ENCODE results near the gene SLC39A1. TPM values are rescaled to one million over a fixed set of nuclear protein-coding genes. Genes with fewer than 3 reads are reported as not detected.

Gene SLC39A1
- polyA plus RNA-seq, 1 donor from 2014 or later: 35.2 TPM

DNA sequence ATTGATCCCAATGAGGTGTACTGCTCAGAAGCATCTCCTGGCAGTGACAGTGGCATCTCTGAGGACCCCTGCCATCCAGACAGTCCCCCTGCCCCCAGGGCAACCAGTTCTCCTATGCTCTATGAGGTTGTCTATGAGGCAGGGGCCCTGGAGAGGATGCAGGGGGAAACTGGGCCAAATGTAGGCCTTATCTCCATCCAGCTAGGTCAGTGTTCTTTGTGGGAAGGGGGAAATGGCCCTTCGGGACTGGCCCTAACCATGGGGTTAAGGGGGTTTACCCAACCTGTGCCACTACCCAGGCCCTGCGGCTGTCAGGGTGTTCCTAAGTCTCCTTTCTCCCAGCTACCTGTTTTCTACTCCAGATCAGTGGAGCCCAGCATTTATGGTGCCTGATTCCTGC lies 5.6 kb upstream of the SLC39A1 start:
- Histone ChIP-seq H3K79me2 (replicated peaks; ENCODE audit: insufficient read depth, low read length) (peaks cover 8% of the 10 kb centered on the region), H3K9ac (ENCODE audit: low read length) (no peak overlapping the region), H3K27me3 (ENCODE audit: insufficient read depth, low read depth, low read length) (no peaks in the 10 kb centered on the region), H4K20me1 (ENCODE audit: insufficient read depth) (no peaks in the 10 kb centered on the region), H3K27ac (ENCODE audit: low read length) (no peak overlapping the region), H2AFZ (ENCODE audit: low read depth, low read length) (no peak overlapping the region), H3K9me3 (ENCODE audit: low read length) (no peaks in the 10 kb centered on the region), H3K36me3 (ENCODE audit: insufficient read depth, low read length) (no peaks in the 10 kb centered on the region), H3K9me2 (ENCODE audit: insufficient read depth, low read length) (no peaks in the 10 kb centered on the region), H3K4me3 (ENCODE audit: low read length) (peak overlapping the region; percentile 91), H3K4me2 (ENCODE audit: low read length) (no peak overlapping the region), H3F3A (ENCODE audit: insufficient read depth, low read length, poor library complexity, severe bottlenecking) (peaks cover 4% of the 10 kb centered on the region)
- TF ChIP-seq EZH2 (IDR thresholded peaks at IDR 0.05; ENCODE audit: borderline replicate concordance, insufficient read depth, low read length, poor library complexity, severe bottlenecking) (no peak), SMC3 (conservative IDR thresholded peaks at IDR 0.05; ENCODE audit: poor library complexity) (no peak), TAF1 (IDR thresholded peaks at IDR 0.05; ENCODE audit: low read depth) (no peak), POLR2AphosphoS5 (IDR thresholded peaks at IDR 0.05) (no peak), RAD21 (conservative IDR thresholded peaks at IDR 0.05) (no peak), EP300 (conservative IDR thresholded peaks at IDR 0.05; ENCODE audit: poor library complexity, severe bottlenecking) (no peak), MXI1 (conservative IDR thresholded peaks at IDR 0.05; ENCODE audit: poor library complexity, severe bottlenecking) (no peak)
- TF ChIP-seq, protein P1, sequence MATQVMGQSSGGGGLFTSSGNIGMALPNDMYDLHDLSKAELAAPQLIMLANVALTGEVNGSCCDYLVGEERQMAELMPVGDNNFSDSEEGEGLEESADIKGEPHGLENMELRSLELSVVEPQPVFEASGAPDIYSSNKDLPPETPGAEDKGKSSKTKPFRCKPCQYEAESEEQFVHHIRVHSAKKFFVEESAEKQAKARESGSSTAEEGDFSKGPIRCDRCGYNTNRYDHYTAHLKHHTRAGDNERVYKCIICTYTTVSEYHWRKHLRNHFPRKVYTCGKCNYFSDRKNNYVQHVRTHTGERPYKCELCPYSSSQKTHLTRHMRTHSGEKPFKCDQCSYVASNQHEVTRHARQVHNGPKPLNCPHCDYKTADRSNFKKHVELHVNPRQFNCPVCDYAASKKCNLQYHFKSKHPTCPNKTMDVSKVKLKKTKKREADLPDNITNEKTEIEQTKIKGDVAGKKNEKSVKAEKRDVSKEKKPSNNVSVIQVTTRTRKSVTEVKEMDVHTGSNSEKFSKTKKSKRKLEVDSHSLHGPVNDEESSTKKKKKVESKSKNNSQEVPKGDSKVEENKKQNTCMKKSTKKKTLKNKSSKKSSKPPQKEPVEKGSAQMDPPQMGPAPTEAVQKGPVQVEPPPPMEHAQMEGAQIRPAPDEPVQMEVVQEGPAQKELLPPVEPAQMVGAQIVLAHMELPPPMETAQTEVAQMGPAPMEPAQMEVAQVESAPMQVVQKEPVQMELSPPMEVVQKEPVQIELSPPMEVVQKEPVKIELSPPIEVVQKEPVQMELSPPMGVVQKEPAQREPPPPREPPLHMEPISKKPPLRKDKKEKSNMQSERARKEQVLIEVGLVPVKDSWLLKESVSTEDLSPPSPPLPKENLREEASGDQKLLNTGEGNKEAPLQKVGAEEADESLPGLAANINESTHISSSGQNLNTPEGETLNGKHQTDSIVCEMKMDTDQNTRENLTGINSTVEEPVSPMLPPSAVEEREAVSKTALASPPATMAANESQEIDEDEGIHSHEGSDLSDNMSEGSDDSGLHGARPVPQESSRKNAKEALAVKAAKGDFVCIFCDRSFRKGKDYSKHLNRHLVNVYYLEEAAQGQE (IDR thresholded peaks at IDR 0.05; ENCODE audit: borderline replicate concordance): no peak
- TF ChIP-seq, protein P2, sequence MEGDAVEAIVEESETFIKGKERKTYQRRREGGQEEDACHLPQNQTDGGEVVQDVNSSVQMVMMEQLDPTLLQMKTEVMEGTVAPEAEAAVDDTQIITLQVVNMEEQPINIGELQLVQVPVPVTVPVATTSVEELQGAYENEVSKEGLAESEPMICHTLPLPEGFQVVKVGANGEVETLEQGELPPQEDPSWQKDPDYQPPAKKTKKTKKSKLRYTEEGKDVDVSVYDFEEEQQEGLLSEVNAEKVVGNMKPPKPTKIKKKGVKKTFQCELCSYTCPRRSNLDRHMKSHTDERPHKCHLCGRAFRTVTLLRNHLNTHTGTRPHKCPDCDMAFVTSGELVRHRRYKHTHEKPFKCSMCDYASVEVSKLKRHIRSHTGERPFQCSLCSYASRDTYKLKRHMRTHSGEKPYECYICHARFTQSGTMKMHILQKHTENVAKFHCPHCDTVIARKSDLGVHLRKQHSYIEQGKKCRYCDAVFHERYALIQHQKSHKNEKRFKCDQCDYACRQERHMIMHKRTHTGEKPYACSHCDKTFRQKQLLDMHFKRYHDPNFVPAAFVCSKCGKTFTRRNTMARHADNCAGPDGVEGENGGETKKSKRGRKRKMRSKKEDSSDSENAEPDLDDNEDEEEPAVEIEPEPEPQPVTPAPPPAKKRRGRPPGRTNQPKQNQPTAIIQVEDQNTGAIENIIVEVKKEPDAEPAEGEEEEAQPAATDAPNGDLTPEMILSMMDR (IDR thresholded peaks at IDR 0.05; ENCODE audit: poor library complexity, severe bottlenecking): no peak

DNA sequence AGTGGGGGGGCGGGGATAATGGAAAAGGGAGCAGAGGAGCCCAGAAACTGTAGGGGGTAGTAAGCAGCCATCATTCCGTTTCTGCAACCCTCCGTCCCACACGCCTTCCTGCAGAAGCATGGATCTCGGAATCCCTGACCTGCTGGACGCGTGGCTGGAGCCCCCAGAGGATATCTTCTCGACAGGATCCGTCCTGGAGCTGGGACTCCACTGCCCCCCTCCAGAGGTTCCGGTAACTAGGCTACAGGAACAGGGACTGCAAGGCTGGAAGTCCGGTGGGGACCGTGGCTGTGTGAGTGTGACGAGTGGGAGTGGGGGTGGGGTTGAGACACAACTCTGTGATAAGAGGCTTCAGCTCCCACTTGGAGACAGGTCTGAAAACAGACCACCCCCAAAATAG lies 5.1 kb upstream of the SLC39A1 start:
- peak overlapping the region; percentile 74 for H3K27ac ChIP-seq (ENCODE audit: low read length)

More for the DNA sequence above, 5.1 kb upstream of the SLC39A1 start:
- H3K79me2 ChIP-seq (replicated peaks; ENCODE audit: insufficient read depth, low read length): peaks cover 8% of the 10 kb centered on the region
- TF ChIP-seq POLR2AphosphoS5 (IDR thresholded peaks at IDR 0.05) (no peak), RAD21 (conservative IDR thresholded peaks at IDR 0.05) (no peak), MXI1 (conservative IDR thresholded peaks at IDR 0.05; ENCODE audit: poor library complexity, severe bottlenecking) (no peak), EP300 (conservative IDR thresholded peaks at IDR 0.05; ENCODE audit: poor library complexity, severe bottlenecking) (no peak), SMC3 (conservative IDR thresholded peaks at IDR 0.05; ENCODE audit: poor library complexity) (no peak), TAF1 (IDR thresholded peaks at IDR 0.05; ENCODE audit: low read depth) (no peak), EZH2 (IDR thresholded peaks at IDR 0.05; ENCODE audit: borderline replicate concordance, insufficient read depth, low read length, poor library complexity, severe bottlenecking) (no peak)
- TF ChIP-seq, protein P1 (IDR thresholded peaks at IDR 0.05; ENCODE audit: borderline replicate concordance): no peak
- TF ChIP-seq, protein P2 (IDR thresholded peaks at IDR 0.05; ENCODE audit: poor library complexity, severe bottlenecking): no peak
- peak overlapping the region; percentile 91 for H3K4me3 ChIP-seq (ENCODE audit: low read length)
- H3F3A ChIP-seq (ENCODE audit: insufficient read depth, low read length, poor library complexity, severe bottlenecking): peaks cover 4% of the 10 kb centered on the region
- H3K9me3 ChIP-seq (ENCODE audit: low read length): no peaks in the 10 kb centered on the region
- H3K4me2 ChIP-seq (ENCODE audit: low read length): no peak overlapping the region
- no peaks in the 10 kb centered on the region for H3K36me3 ChIP-seq (ENCODE audit: insufficient read depth, low read length)
- no peak overlapping the region for H2AFZ ChIP-seq (ENCODE audit: low read depth, low read length)
- peak overlapping the region; percentile 62 for H3K9ac ChIP-seq (ENCODE audit: low read length)
- no peaks in the 10 kb centered on the region for H3K9me2 ChIP-seq (ENCODE audit: insufficient read depth, low read length)
- no peaks in the 10 kb centered on the region for H3K27me3 ChIP-seq (ENCODE audit: insufficient read depth, low read depth, low read length)
- no peaks in the 10 kb centered on the region for H4K20me1 ChIP-seq (ENCODE audit: insufficient read depth)

All from neural cell (in vitro differentiated cells).